K562 (cell line): ENCODE results near the gene CXCL14. TPM values are rescaled to one million over a fixed set of nuclear protein-coding genes. Genes with fewer than 3 reads are reported as not detected.

ENCODE experiments used
- ATAC-seq: fragments of 200-7000 bp; cut with Tn5 transposase; 3 replicates; pipeline ENCODE4 v1.9.1; 2020; ENCODE audit warnings: moderate library complexity
- BruUV-seq: library from RNA; stranded (reverse); fragments of 400-500 nt; replicated peaks from 2 replicates; lab custom pipeline; 2021; lab: Mats Ljungman, UMichigan
- CTCF ChIA-PET: fragments of 300-600 bp; formaldehyde crosslinking; extraction: SDS; loops from one replicate; lab custom pipeline; 2021; ENCODE audit warnings: low intra/inter-chr PET ratio; lab: Yijun Ruan, JAX
- POLR2A ChIA-PET: fragments of 300-600, 350-650 bp; sonication (Branson Sonifier 250); formaldehyde crosslinking; extraction: SDS; loops from one replicate; lab custom pipeline; 2021; ENCODE audit warnings: antibody characterized with exemption, inconsistent platforms; lab: Yijun Ruan, JAX
- DNase-seq, 4 experiments: peaks; one replicate each; pipeline versions ENCODE4 v3.0.0 to v3.0.0-alpha.2; 2011 to 2018; ENCODE audit warnings: low spot score in 3 of 4, mixed read lengths in 3 of 4; ENCODE audit errors: extremely low read depth in 1 of 4
- FAIRE-seq: peaks from 2 replicates; lab custom pipeline; 2011; peaks lifted over from hg19 to GRCh38; lab: Jason Lieb, UNC
- H2AFZ ChIP-seq: 2 replicates; pipeline ENCODE4 v1.6.0; 2011; ENCODE audit warnings: low read depth, low read length, control low read depth, inconsistent platforms
- H3K27ac ChIP-seq: fragments of 200-600 bp; 3 replicates; pipeline ENCODE4 v1.8.0; 2011; ENCODE audit warnings: low read depth, mild to moderate bottlenecking, control low read depth, inconsistent platforms, low read length, moderate library complexity, mixed read lengths; ENCODE audit errors: extremely low read depth
- H3K27me3 ChIP-seq, 2 experiments: fragments of 300-600 bp in 1 of 2; 2 replicates in 1 of 2; 3 replicates in 1 of 2; pipeline versions ENCODE4 v1.6.0 to v1.8.0; 2011; ENCODE audit warnings: inconsistent platforms in 2 of 2, low read length in 2 of 2, mild to moderate bottlenecking in 1 of 2, mixed read lengths in 1 of 2, moderate library complexity in 1 of 2; ENCODE audit not compliant: control insufficient read depth in 2 of 2, insufficient read depth in 2 of 2
- H3K36me3 ChIP-seq: fragments of 300-600 bp; 3 replicates; pipeline ENCODE4 v1.8.0; 2011; ENCODE audit warnings: mild to moderate bottlenecking, low read length, inconsistent platforms; ENCODE audit not compliant: control insufficient read depth, insufficient read depth
- H3K4me1 ChIP-seq, 2 experiments: fragments of 200-600 bp in 1 of 2; replicated peaks in 1 of 2; 2 replicates in 1 of 2; 3 replicates in 1 of 2; pipeline versions ENCODE4 v1.5.1 to v1.8.0; 2011; ENCODE audit warnings: inconsistent platforms in 2 of 2, low read length in 2 of 2, mild to moderate bottlenecking in 1 of 2, mixed read lengths in 1 of 2, moderate library complexity in 1 of 2; ENCODE audit not compliant: control insufficient read depth in 2 of 2, insufficient read depth in 2 of 2
- H3K4me2 ChIP-seq: 2 replicates; pipeline ENCODE4 v1.6.1; 2011; ENCODE audit warnings: low read length, control low read depth, inconsistent platforms, mixed read lengths; ENCODE audit not compliant: insufficient read depth
- H3K4me3 ChIP-seq: fragments of 200-600 bp; sonication (generic), shearing (Covaris generic); 2 replicates; pipeline ENCODE4 v1.5.1; 2016; ENCODE audit warnings: control low read depth, inconsistent platforms
- H3K79me2 ChIP-seq: fragments of 200-600 bp; 3 replicates; pipeline ENCODE4 v1.8.0; 2011; ENCODE audit warnings: low read length, inconsistent platforms; ENCODE audit not compliant: control insufficient read depth, insufficient read depth
- H3K9ac ChIP-seq, 2 experiments: 2 replicates each; pipeline versions ENCODE4 v1.6.0 to v1.6.1; 2011; ENCODE audit warnings: low read depth in 2 of 2, low read length in 2 of 2, control low read depth in 1 of 2, inconsistent platforms in 1 of 2, mild to moderate bottlenecking in 1 of 2, mixed read lengths in 1 of 2; ENCODE audit not compliant: insufficient read depth in 1 of 2
- H3K9me1 ChIP-seq: one replicate; pipeline ENCODE4 v1.6.0; 2011; ENCODE audit warnings: inconsistent platforms, mild to moderate bottlenecking, low read length, moderate library complexity; ENCODE audit not compliant: control insufficient read depth, insufficient read depth
- H3K9me3 ChIP-seq: replicated peaks from 2 replicates; pipeline ENCODE4 v1.5.1; 2011; ENCODE audit warnings: low read depth, low read length, inconsistent platforms; ENCODE audit not compliant: control insufficient read depth, insufficient read depth
- H4K20me1 ChIP-seq: replicated peaks from 2 replicates; pipeline ENCODE4 v1.6.1; 2011; ENCODE audit warnings: low read length, inconsistent platforms, mixed read lengths; ENCODE audit not compliant: control insufficient read depth, insufficient read depth
- FOXA1 ChIP-seq: fragments of 450-650 bp; IDR thresholded peaks from 2 replicates; pipeline ENCODE4 v1.6.1; 2016; ENCODE audit warnings: mild to moderate bottlenecking, borderline replicate concordance
- GABPB1 ChIP-seq: sonication (generic); formaldehyde crosslinking; IDR thresholded peaks from 2 replicates; pipeline ENCODE4 v1.8.0; 2022; ENCODE audit warnings: mild to moderate bottlenecking, missing genetic modification reagents
- KLF6 ChIP-seq: fragments of 250-450 bp; sonication (Bioruptor Pico); IDR thresholded peaks from 2 replicates; pipeline ENCODE4 v1.4.0; 2020; ENCODE audit warnings: mild to moderate bottlenecking, moderate library complexity, borderline replicate concordance
- MAFF ChIP-seq: IDR thresholded peaks from 2 replicates; pipeline ENCODE4 v1.6.1; 2012; ENCODE audit warnings: low read length, improper control_type of control experiment
- MCM7 ChIP-seq, 2 experiments: fragments of 450-650 bp; IDR thresholded peaks; 2 replicates each; pipeline ENCODE4 v1.6.1; 2016 to 2018
- POLR2AphosphoS5 ChIP-seq: IDR thresholded peaks from 2 replicates; pipeline ENCODE4 v1.6.1; 2011; ENCODE audit warnings: mild to moderate bottlenecking, low read depth, low read length, moderate library complexity; ENCODE audit not compliant: control insufficient read depth, insufficient read depth
- SMC3 ChIP-seq: conservative IDR thresholded peaks from 2 replicates; pipeline ENCODE4 v1.6.1; 2011; ENCODE audit warnings: low read depth, low read length, improper control_type of control experiment; ENCODE audit not compliant: insufficient read depth
- STAT5A ChIP-seq: IDR thresholded peaks from 2 replicates; pipeline ENCODE4 v1.6.1; 2012; ENCODE audit warnings: low read length, inconsistent platforms, borderline replicate concordance
- ZBTB17 ChIP-seq: fragments of 450-650 bp; formaldehyde crosslinking; IDR thresholded peaks from 2 replicates; pipeline ENCODE4 v1.4.0; 2020; ENCODE audit warnings: mild to moderate bottlenecking
- ZNF24 ChIP-seq: fragments of 450-650 bp; IDR thresholded peaks from 2 replicates; pipeline ENCODE4 v1.6.1; 2016
- ZNF644 ChIP-seq: fragments of 200-800 bp; sonication (Bioruptor generic); IDR thresholded peaks from 2 replicates; pipeline ENCODE4 v1.6.1; 2016; ENCODE audit warnings: low read depth, missing genetic modification characterization, missing compliant biosample characterization
- WGBS: fragments of 100-300 bp; shearing (Covaris generic); methylation state at CpG from one replicate; pipeline ENCODE4 v1.1.6; 2016; ENCODE audit warnings: low coverage, mixed read lengths; ENCODE audit not compliant: insufficient coverage; ENCODE audit errors: missing lambda C conversion rate; 5-methylcytosine and 5-hydroxymethylcytosine counted together
- in situ Hi-C: fragments of 300-500 bp; cut with MboI; formaldehyde crosslinking; loops from 4 replicates; pipeline ENCODE4 v1.15.0; 2018; ENCODE audit warnings: inconsistent platforms, mixed read lengths
- intact Hi-C: fragments of 100-400 bp; cut with micrococcal nuclease; formaldehyde crosslinking; loops from 2 replicates; pipeline ENCODE4 v1.14.2; 2022
- polyA plus RNA-seq, 8 experiments: library from polyadenylated mRNA; depleted of rRNA in 4 of 8; stranded (reverse) in 5 of 8; unstranded in 3 of 8; fragments of >200 nt; fragmentation: Nextera tagmentation in 2 of 8; fragmentation: Illumina TruSeq in 1 of 8; extraction: Ambion mirVana in 2 of 8; extraction: Trizol in 1 of 8; gene quantifications; 2 replicates each; pipeline versions ENCODE4 v1.2.1 to v1.2.3, GENCODE V29; 2011 to 2014; ENCODE audit warnings: inconsistent platforms in 1 of 8, missing spikeins in 1 of 8
- total RNA-seq, 7 experiments: library from RNA; depleted of rRNA in 6 of 7; stranded (reverse); fragments of >200 nt in 6 of 7; fragmentation: Illumina TruSeq in 2 of 7; extraction: Trizol in 2 of 7; gene quantifications; 2 replicates each; pipeline versions ENCODE4 v1.2.1 to v1.2.3, GENCODE V29; 2011 to 2021; ENCODE audit warnings: low replicate concordance in 1 of 7
- TF ChIP-seq, protein P1 (sequence below): fragments of 450-650 bp; IDR thresholded peaks from 2 replicates; pipeline ENCODE4 v1.6.1; 2017; ENCODE audit warnings: mild to moderate bottlenecking, moderate library complexity
- TF ChIP-seq, protein P2 (sequence below): fragments of 250-450 bp; sonication (Bioruptor Pico); IDR thresholded peaks from 2 replicates; pipeline ENCODE4 v1.5.0; 2020; ENCODE audit warnings: mild to moderate bottlenecking, borderline replicate concordance
- TF ChIP-seq, protein P3 (sequence below): fragments of 250-450 bp; sonication (Bioruptor Pico); IDR thresholded peaks from 2 replicates; pipeline ENCODE4 v1.4.0; 2020; ENCODE audit warnings: mild to moderate bottlenecking, moderate library complexity
- TF ChIP-seq, protein P4 (sequence below): fragments of 200-400 bp; formaldehyde crosslinking; IDR thresholded peaks from 2 replicates; pipeline ENCODE4 v1.6.1; 2017; ENCODE audit warnings: mild to moderate bottlenecking, low read depth, low read length, moderate library complexity

CXCL14 gene
- total and polyA plus RNA-seq, 9 of the 15 experiments (the other 6 are each of a cell fraction or from before 2014, with no cell fraction given): not detected

DNA sequence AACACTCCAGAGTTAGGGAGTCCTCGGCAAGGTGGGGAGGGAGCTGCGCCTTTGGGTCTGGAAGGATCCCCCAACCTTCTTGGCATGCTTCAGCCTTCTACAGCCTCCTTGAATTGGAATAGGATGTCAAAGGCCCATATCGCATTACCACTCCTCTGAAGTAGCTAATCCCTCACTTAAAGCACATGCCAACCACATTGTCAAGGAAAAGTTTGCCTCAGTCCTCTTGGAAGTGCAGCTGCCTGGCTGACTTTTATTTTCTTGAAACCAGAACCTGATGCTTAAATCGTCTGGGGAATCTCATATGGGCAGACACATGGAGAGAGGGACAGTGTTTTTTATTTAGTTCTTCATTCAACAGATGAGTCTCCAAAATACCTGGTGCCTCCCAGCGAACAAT is 14.5 kb downstream of the CXCL14 start:
- Histone ChIP-seq H4K20me1 (no peaks in the 10 kb centered on the region), H3K27ac (no peak overlapping the region), H3K27me3 (peaks cover 0 to 3% of the 10 kb centered on the region in 2 experiments; a peak in 2 of 5 replicates), H3K9me3 (no peaks in the 10 kb centered on the region), H3K79me2 (no peaks in the 10 kb centered on the region), H3K4me1 (peaks cover 7 to 10% of the 10 kb centered on the region in 2 experiments), H3K9ac (no peak overlapping the region), H2AFZ (no peak overlapping the region), H3K4me2 (no peak overlapping the region), H3K9me1 (no peaks in the 10 kb centered on the region), H3K36me3 (no peaks in the 10 kb centered on the region), H3K4me3 (no peak overlapping the region)
- ChIA-PET CTCF (interaction anchor here (0.7 to 0.9 kb wide), 2 partner anchors 12 to 102 kb away, joined by 3 read pairs; no protein-coding TSS in a partner anchor), POLR2A (no interaction called here)
- intact Hi-C loops (no loop called here), in situ Hi-C loops (no loop called here)
- no TSS peak for BruUV-seq
- ATAC-seq: no peak
- 8% methylated on average over 5 of the region's 5 CpGs for WGBS
- no peak for FAIRE-seq
- no peak for DNase-seq
- no peak for TF ChIP-seq MCM7 (IDR thresholded peaks at IDR 0.05)
- TF ChIP-seq, protein P1, sequence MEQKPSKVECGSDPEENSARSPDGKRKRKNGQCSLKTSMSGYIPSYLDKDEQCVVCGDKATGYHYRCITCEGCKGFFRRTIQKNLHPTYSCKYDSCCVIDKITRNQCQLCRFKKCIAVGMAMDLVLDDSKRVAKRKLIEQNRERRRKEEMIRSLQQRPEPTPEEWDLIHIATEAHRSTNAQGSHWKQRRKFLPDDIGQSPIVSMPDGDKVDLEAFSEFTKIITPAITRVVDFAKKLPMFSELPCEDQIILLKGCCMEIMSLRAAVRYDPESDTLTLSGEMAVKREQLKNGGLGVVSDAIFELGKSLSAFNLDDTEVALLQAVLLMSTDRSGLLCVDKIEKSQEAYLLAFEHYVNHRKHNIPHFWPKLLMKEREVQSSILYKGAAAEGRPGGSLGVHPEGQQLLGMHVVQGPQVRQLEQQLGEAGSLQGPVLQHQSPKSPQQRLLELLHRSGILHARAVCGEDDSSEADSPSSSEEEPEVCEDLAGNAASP: no peak
- TF ChIP-seq ZBTB17 (CRISPR knock-in tag): no peak
- TF ChIP-seq GABPB1: no peak
- TF ChIP-seq STAT5A: no peak
- no peak for TF ChIP-seq SMC3
- TF ChIP-seq, protein P2, sequence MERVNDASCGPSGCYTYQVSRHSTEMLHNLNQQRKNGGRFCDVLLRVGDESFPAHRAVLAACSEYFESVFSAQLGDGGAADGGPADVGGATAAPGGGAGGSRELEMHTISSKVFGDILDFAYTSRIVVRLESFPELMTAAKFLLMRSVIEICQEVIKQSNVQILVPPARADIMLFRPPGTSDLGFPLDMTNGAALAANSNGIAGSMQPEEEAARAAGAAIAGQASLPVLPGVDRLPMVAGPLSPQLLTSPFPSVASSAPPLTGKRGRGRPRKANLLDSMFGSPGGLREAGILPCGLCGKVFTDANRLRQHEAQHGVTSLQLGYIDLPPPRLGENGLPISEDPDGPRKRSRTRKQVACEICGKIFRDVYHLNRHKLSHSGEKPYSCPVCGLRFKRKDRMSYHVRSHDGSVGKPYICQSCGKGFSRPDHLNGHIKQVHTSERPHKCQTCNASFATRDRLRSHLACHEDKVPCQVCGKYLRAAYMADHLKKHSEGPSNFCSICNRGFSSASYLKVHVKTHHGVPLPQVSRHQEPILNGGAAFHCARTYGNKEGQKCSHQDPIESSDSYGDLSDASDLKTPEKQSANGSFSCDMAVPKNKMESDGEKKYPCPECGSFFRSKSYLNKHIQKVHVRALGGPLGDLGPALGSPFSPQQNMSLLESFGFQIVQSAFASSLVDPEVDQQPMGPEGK (CRISPR knock-in tag): no peak
- TF ChIP-seq ZNF24: no peak
- TF ChIP-seq ZNF644 (tag): no peak
- no peak for TF ChIP-seq KLF6 (CRISPR knock-in tag)
- TF ChIP-seq POLR2AphosphoS5: no peak
- TF ChIP-seq MAFF: no peak
- TF ChIP-seq, protein P3, sequence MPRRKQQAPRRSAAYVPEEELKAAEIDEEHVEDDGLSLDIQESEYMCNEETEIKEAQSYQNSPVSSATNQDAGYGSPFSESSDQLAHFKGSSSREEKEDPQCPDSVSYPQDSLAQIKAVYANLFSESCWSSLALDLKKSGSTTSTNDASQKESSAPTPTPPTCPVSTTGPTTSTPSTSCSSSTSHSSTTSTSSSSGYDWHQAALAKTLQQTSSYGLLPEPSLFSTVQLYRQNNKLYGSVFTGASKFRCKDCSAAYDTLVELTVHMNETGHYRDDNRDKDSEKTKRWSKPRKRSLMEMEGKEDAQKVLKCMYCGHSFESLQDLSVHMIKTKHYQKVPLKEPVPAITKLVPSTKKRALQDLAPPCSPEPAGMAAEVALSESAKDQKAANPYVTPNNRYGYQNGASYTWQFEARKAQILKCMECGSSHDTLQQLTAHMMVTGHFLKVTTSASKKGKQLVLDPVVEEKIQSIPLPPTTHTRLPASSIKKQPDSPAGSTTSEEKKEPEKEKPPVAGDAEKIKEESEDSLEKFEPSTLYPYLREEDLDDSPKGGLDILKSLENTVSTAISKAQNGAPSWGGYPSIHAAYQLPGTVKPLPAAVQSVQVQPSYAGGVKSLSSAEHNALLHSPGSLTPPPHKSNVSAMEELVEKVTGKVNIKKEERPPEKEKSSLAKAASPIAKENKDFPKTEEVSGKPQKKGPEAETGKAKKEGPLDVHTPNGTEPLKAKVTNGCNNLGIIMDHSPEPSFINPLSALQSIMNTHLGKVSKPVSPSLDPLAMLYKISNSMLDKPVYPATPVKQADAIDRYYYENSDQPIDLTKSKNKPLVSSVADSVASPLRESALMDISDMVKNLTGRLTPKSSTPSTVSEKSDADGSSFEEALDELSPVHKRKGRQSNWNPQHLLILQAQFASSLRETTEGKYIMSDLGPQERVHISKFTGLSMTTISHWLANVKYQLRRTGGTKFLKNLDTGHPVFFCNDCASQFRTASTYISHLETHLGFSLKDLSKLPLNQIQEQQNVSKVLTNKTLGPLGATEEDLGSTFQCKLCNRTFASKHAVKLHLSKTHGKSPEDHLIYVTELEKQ: no peak
- no peak for TF ChIP-seq FOXA1
- TF ChIP-seq, protein P4, sequence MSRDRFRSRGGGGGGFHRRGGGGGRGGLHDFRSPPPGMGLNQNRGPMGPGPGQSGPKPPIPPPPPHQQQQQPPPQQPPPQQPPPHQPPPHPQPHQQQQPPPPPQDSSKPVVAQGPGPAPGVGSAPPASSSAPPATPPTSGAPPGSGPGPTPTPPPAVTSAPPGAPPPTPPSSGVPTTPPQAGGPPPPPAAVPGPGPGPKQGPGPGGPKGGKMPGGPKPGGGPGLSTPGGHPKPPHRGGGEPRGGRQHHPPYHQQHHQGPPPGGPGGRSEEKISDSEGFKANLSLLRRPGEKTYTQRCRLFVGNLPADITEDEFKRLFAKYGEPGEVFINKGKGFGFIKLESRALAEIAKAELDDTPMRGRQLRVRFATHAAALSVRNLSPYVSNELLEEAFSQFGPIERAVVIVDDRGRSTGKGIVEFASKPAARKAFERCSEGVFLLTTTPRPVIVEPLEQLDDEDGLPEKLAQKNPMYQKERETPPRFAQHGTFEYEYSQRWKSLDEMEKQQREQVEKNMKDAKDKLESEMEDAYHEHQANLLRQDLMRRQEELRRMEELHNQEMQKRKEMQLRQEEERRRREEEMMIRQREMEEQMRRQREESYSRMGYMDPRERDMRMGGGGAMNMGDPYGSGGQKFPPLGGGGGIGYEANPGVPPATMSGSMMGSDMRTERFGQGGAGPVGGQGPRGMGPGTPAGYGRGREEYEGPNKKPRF: no peak
